ENCODE measurements around the gene ZBTB37. TPM values are rescaled to one million over a fixed set of nuclear protein-coding genes. Genes with fewer than 3 reads are reported as not detected.

ZBTB37 gene
- total RNA-seq, 1 experiment from 2014 or later: 8.4 TPM

DNA sequence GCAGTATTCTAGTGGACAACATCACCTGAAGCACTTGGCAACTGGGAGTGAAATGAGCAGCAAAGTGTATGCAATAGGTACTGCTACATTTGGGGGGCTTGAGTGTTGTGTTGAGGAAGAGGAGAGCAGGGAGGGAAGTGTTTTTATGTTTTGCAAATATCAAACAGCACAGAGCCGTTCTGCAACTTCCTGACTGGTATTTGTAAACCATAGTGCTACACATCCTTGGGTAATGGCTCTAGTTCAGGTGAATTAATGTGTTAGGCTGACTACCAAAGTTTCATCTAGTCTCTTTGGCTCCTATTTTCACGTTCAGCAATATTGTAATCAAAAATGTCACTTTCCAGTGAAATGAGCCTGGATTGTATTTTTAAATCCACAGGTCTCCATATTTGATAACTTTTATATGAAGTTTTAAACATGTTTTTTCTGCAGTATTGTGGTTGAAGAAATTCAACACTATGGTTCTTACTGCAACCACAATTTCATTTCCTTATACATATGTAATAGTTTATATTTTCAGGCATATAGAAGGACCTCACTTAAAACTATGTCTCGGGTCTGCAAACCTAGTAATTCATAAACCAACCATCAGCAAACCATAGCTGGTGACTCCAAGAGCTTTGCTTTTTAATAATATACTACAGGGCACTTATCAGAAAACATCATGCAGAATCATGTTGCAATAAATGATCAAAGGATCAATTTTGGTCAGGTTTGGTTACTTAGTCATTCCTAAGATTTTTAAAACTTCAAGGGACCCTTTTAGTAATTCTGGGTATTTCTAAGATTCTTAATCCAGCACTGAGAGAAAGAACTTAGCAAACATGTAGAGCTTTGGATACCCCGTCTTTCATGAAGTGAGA is 18.8 kb downstream of the ZBTB37 start:
- Mint-ChIP-seq H3K4me1 (ENCODE audit: low read depth, unreplicated experiment) (peaks cover 8% of the 10 kb centered on the region), H3K36me3 (ENCODE audit: insufficient read depth, unreplicated experiment) (no peaks in the 10 kb centered on the region), H3K4me3 (ENCODE audit: unreplicated experiment) (no peak overlapping the region), H3K27ac (ENCODE audit: unreplicated experiment) (no peak overlapping the region), H3K27me3 (ENCODE audit: insufficient read depth, unreplicated experiment) (no peaks in the 10 kb centered on the region), H3K9me3 (ENCODE audit: unreplicated experiment) (no peaks in the 10 kb centered on the region)
- BruUV-seq (replicated peaks): no TSS peak
- CTCF ChIA-PET: no interaction called here
- H3K4me3 ChIP-seq (ENCODE audit: low read depth, low read length): no peak overlapping the region
- no peak for DNase-seq
- intact Hi-C loops (cut with micrococcal nuclease; ENCODE audit: unreplicated experiment): no loop called here
- TF ChIP-seq, protein P1, sequence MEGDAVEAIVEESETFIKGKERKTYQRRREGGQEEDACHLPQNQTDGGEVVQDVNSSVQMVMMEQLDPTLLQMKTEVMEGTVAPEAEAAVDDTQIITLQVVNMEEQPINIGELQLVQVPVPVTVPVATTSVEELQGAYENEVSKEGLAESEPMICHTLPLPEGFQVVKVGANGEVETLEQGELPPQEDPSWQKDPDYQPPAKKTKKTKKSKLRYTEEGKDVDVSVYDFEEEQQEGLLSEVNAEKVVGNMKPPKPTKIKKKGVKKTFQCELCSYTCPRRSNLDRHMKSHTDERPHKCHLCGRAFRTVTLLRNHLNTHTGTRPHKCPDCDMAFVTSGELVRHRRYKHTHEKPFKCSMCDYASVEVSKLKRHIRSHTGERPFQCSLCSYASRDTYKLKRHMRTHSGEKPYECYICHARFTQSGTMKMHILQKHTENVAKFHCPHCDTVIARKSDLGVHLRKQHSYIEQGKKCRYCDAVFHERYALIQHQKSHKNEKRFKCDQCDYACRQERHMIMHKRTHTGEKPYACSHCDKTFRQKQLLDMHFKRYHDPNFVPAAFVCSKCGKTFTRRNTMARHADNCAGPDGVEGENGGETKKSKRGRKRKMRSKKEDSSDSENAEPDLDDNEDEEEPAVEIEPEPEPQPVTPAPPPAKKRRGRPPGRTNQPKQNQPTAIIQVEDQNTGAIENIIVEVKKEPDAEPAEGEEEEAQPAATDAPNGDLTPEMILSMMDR (IDR thresholded peaks at IDR 0.05; ENCODE audit: insufficient read depth in 1 of 2, low read depth in 1 of 2, low read length in 1 of 2, severe bottlenecking in 1 of 2, unreplicated experiment in 1 of 2): no peak
- POLR2A ChIA-PET: no interaction called here
- peaks cover 5% of the 10 kb centered on the region; the same call in 1 of the 2 replicates for H3K4me1 ChIP-seq
- no peaks in the 10 kb centered on the region; the same call in 1 of the 2 replicates for H3K36me3 ChIP-seq (ENCODE audit: control insufficient read depth, insufficient read depth, low read length)
- no peaks in the 10 kb centered on the region for H3K9me3 ChIP-seq
- H3K27me3 ChIP-seq (replicated peaks; ENCODE audit: control insufficient read depth, insufficient read depth, low read length): no peaks in the 10 kb centered on the region

- intact Hi-C loops (cut with micrococcal nuclease; ENCODE audit: unreplicated experiment): no loop called here
- no TSS peak for BruUV-seq (replicated peaks)
Measured at GRCh38 chr1:173887627-173888026, 19.4 kb downstream of the ZBTB37 start.

GRCh38 chr1:173888749-173889148 is 20.6 kb downstream of the ZBTB37 start:
- no peaks in the 10 kb centered on the region for H3K36me3 Mint-ChIP-seq (ENCODE audit: insufficient read depth, unreplicated experiment)
- DNase-seq: no peak
- H3K4me1 Mint-ChIP-seq (ENCODE audit: low read depth, unreplicated experiment): peaks cover 8% of the 10 kb centered on the region
- TF ChIP-seq, protein P1 (IDR thresholded peaks at IDR 0.05; ENCODE audit: insufficient read depth in 1 of 2, low read depth in 1 of 2, low read length in 1 of 2, severe bottlenecking in 1 of 2, unreplicated experiment in 1 of 2): no peak
- H3K4me3 Mint-ChIP-seq (ENCODE audit: unreplicated experiment): no peak overlapping the region
- no peak overlapping the region for H3K27ac Mint-ChIP-seq (ENCODE audit: unreplicated experiment)
- no peaks in the 10 kb centered on the region for H3K9me3 Mint-ChIP-seq (ENCODE audit: unreplicated experiment)
- no TSS peak for BruUV-seq (replicated peaks)
- intact Hi-C loops (cut with micrococcal nuclease; ENCODE audit: unreplicated experiment): no loop called here
- POLR2A ChIA-PET: interaction anchor here (1.0 kb wide), 1 partner anchor 20 kb away, joined by 3 read pairs; the partner anchor contains the start of gene ZBTB37
- CTCF ChIA-PET: no interaction called here
- no peaks in the 10 kb centered on the region for H3K27me3 Mint-ChIP-seq (ENCODE audit: insufficient read depth, unreplicated experiment)
- Histone ChIP-seq H3K9me3 (no peaks in the 10 kb centered on the region), H3K4me3 (ENCODE audit: low read depth, low read length) (no peak overlapping the region), H3K27me3 (replicated peaks; ENCODE audit: control insufficient read depth, insufficient read depth, low read length) (no peaks in the 10 kb centered on the region), H3K36me3 (ENCODE audit: control insufficient read depth, insufficient read depth, low read length) (no peaks in the 10 kb centered on the region; the same call in 1 of the 2 replicates), H3K4me1 (peaks cover 5% of the 10 kb centered on the region; the same call in 1 of the 2 replicates)

More at GRCh38 chr1:173887627-173888026, 19.4 kb downstream of the ZBTB37 start:
- Mint-ChIP-seq H3K36me3 (ENCODE audit: insufficient read depth, unreplicated experiment) (no peaks in the 10 kb centered on the region), H3K9me3 (ENCODE audit: unreplicated experiment) (no peaks in the 10 kb centered on the region), H3K4me3 (ENCODE audit: unreplicated experiment) (no peak overlapping the region), H3K27ac (ENCODE audit: unreplicated experiment) (no peak overlapping the region), H3K4me1 (ENCODE audit: low read depth, unreplicated experiment) (peaks cover 8% of the 10 kb centered on the region), H3K27me3 (ENCODE audit: insufficient read depth, unreplicated experiment) (no peaks in the 10 kb centered on the region)
- DNase-seq: no peak
- Histone ChIP-seq H3K27me3 (replicated peaks; ENCODE audit: control insufficient read depth, insufficient read depth, low read length) (no peaks in the 10 kb centered on the region), H3K36me3 (ENCODE audit: control insufficient read depth, insufficient read depth, low read length) (no peaks in the 10 kb centered on the region; the same call in 1 of the 2 replicates), H3K9me3 (no peaks in the 10 kb centered on the region), H3K4me3 (ENCODE audit: low read depth, low read length) (no peak overlapping the region), H3K4me1 (peaks cover 5% of the 10 kb centered on the region; the same call in 1 of the 2 replicates)
- POLR2A ChIA-PET: interaction anchor here (1.0 kb wide), 1 partner anchor 19 kb away, joined by 3 read pairs; the partner anchor contains the start of gene ZBTB37
- CTCF ChIA-PET: no interaction called here
- TF ChIP-seq, protein P1 (IDR thresholded peaks at IDR 0.05; ENCODE audit: insufficient read depth in 1 of 2, low read depth in 1 of 2, low read length in 1 of 2, severe bottlenecking in 1 of 2, unreplicated experiment in 1 of 2): no peak

All from Caco-2 (cell line).